HG02870 (cell line): ENCODE data around the gene RPS19BP1.
"Not testable (repeated sequence)": the region's sequence is repeated elsewhere in the genome, so short reads cannot be mapped to it uniquely, and the experiment has no call there.

ENCODE experiments used
- ATAC-seq: cut with Tn5 transposase; IDR thresholded peaks from one replicate; pipeline ENCODE4 v1.9.1; 2021; ENCODE audit warnings: mild to moderate bottlenecking, moderate library complexity; ENCODE audit not compliant: unreplicated experiment

Gene RPS19BP1

GRCh38 chr22:39528681-39529486 lies 3.7 kb downstream of the RPS19BP1 start:
- ATAC-seq: no peak

- ATAC-seq: no peak
Observed at GRCh38 chr22:39528080-39528661, 4.4 kb downstream of the RPS19BP1 start.

- no peak for ATAC-seq
Observed at GRCh38 chr22:39527481-39527961, 5.0 kb downstream of the RPS19BP1 start.

GRCh38 chr22:39526736-39527171 lies 5.8 kb downstream of the RPS19BP1 start:
- no peak for ATAC-seq

- ATAC-seq: no peak
Observed at GRCh38 chr22:39525658-39525975, 6.9 kb downstream of the RPS19BP1 start.

GRCh38 chr22:39524753-39525657 lies 7.5 kb downstream of the RPS19BP1 start:
- ATAC-seq: no peak

GRCh38 chr22:39524089-39524752 lies 8.3 kb downstream of the RPS19BP1 start:
- ATAC-seq: no peak

- ATAC-seq: no peak
Observed at GRCh38 chr22:39522567-39523300, 9.8 kb downstream of the RPS19BP1 start.

GRCh38 chr22:39522091-39522490 lies 10.5 kb downstream of the RPS19BP1 start:
- not testable (repeated sequence) for ATAC-seq

GRCh38 chr22:39521106-39521885 lies 11.3 kb downstream of the RPS19BP1 start:
- not testable (repeated sequence) for ATAC-seq

GRCh38 chr22:39520226-39521105 lies 12.1 kb downstream of the RPS19BP1 start, which contains the start of gene ATF4:
ATF4 (plus strand) TSS chr22:39520562; CDS start chr22:39521446, 884 bp downstream.
- peak; percentile 29 for ATAC-seq

- ATAC-seq: peak; percentile 81
Observed at GRCh38 chr22:39519681-39520225, 12.8 kb downstream of the RPS19BP1 start.

- no peak for ATAC-seq
Observed at GRCh38 chr22:39518996-39519680, 13.4 kb downstream of the RPS19BP1 start.

GRCh38 chr22:39518144-39518786 lies 14.3 kb downstream of the RPS19BP1 start:
- no peak for ATAC-seq

GRCh38 chr22:39517470-39517869 lies 15.1 kb downstream of the RPS19BP1 start:
- ATAC-seq: no peak

GRCh38 chr22:39515266-39516050 lies 17.1 kb downstream of the RPS19BP1 start:
- no peak for ATAC-seq
